LNCaP clone FGC (cell line): Measurements from ENCODE around the gene ITPRIP.

Source experiments
- DNase-seq: peaks from one replicate; pipeline ENCODE4 v3.0.0-alpha.2; 2011; ENCODE audit warnings: low read depth
- H3K4me3 ChIP-seq: 2 replicates; pipeline ENCODE4 v1.5.1; 2011; ENCODE audit warnings: mild to moderate bottlenecking, low read depth, low read length, control low read depth
- CTCF ChIP-seq: IDR thresholded peaks from 2 replicates; pipeline ENCODE4 v1.5.1; 2012; ENCODE audit warnings: mild to moderate bottlenecking; ENCODE audit not compliant: control insufficient read depth, insufficient read depth; ENCODE audit errors: extremely low read depth

ITPRIP gene

GRCh38 chr10:104344219-104344618 is 6.0 kb upstream of the ITPRIP start:
- H3K4me3 ChIP-seq, result no peak overlapping the region
- no peak for DNase-seq
- no peak for TF ChIP-seq CTCF

GRCh38 chr10:104342941-104343411 is 4.7 kb upstream of the ITPRIP start:
- TF ChIP-seq CTCF, result no peak
- no peak for DNase-seq

GRCh38 chr10:104340641-104341040 is 2.4 kb upstream of the ITPRIP start:
- TF ChIP-seq CTCF, result no peak
- DNase-seq, result no peak
- H3K4me3 ChIP-seq, result no peak overlapping the region

More at GRCh38 chr10:104342941-104343411, 4.7 kb upstream of the ITPRIP start:
- no peak overlapping the region for H3K4me3 ChIP-seq

- peak; percentile 90 for DNase-seq
- H3K4me3 ChIP-seq, result peak overlapping the region; percentile 71
- no peak for TF ChIP-seq CTCF
Measured at GRCh38 chr10:104340111-104340526, 1.9 kb upstream of the ITPRIP start.

- peak overlapping the region; percentile 71 for H3K4me3 ChIP-seq
- TF ChIP-seq CTCF, result no peak
Measured at GRCh38 chr10:104339469-104340110, 1.3 kb upstream of the ITPRIP start.

GRCh38 chr10:104337521-104337984 is 712 bp downstream of the ITPRIP start:
- no peak for TF ChIP-seq CTCF
- peak overlapping the region; percentile 71 for H3K4me3 ChIP-seq
- DNase-seq, result no peak

More at GRCh38 chr10:104339469-104340110, 1.3 kb upstream of the ITPRIP start:
- no peak for DNase-seq
